OCI-LY7 (cell line): ENCODE results near the gene NBEAL2. TPM values are rescaled to one million over a fixed set of nuclear protein-coding genes. Genes with fewer than 3 reads are reported as not detected.

Experiments used
- BruUV-seq: library from RNA; stranded (reverse); fragments of 400-500 nt; replicated peaks from 2 replicates; lab custom pipeline; 2021; lab: Mats Ljungman, UMichigan
- CTCF ChIA-PET: fragments of 300-600 bp; sonication (Branson Sonifier 250); formaldehyde crosslinking; loops from one replicate; lab custom pipeline; 2022; ENCODE audit warnings: antibody characterized with exemption; ENCODE audit not compliant: unreplicated experiment; lab: Charles Lee
- POLR2A ChIA-PET: fragments of 300-600 bp; sonication (Branson Sonifier 250); formaldehyde crosslinking; loops from one replicate; lab custom pipeline; 2022; ENCODE audit warnings: antibody characterized with exemption; lab: Charles Lee
- DNase-seq: peaks from one replicate; pipeline ENCODE4 v3.0.0-alpha.2; 2015; ENCODE audit warnings: low spot score
- H2AFZ ChIP-seq: fragments of 200-600 bp; sonication (generic), shearing (Covaris generic); 2 replicates; pipeline ENCODE4 v1.6.1; 2014; ENCODE audit warnings: mild to moderate bottlenecking, antibody characterized with exemption, low read length, moderate library complexity
- H3K27ac ChIP-seq: fragments of 200-600 bp; sonication (generic); 2 replicates; pipeline ENCODE4 v1.5.1; 2014; ENCODE audit warnings: mixed run types, low read depth, mild to moderate bottlenecking, moderate library complexity, low read length, inconsistent platforms; ENCODE audit not compliant: poor library complexity, severe bottlenecking
- H3K36me3 ChIP-seq: fragments of 200-600 bp; sonication (generic); 2 replicates; pipeline ENCODE4 v1.6.1; 2014; ENCODE audit warnings: mild to moderate bottlenecking, antibody characterized with exemption, low read length, moderate library complexity, mixed read lengths; ENCODE audit not compliant: insufficient read depth
- H3K4me1 ChIP-seq: fragments of 200-600 bp; sonication (generic); 2 replicates; pipeline ENCODE4 v1.5.1; 2014; ENCODE audit warnings: mild to moderate bottlenecking, low read length; ENCODE audit not compliant: insufficient read depth, poor library complexity, severe bottlenecking
- H3K4me2 ChIP-seq: fragments of 200-600 bp; sonication (generic); 2 replicates; pipeline ENCODE4 v1.6.1; 2014; ENCODE audit warnings: mild to moderate bottlenecking, low read length
- H3K4me3 ChIP-seq: fragments of 200-600 bp; sonication (generic); 2 replicates; pipeline ENCODE4 v1.5.1; 2014; ENCODE audit warnings: mild to moderate bottlenecking, low read depth, low read length; ENCODE audit not compliant: poor library complexity, severe bottlenecking
- H3K79me2 ChIP-seq: fragments of 200-600 bp; sonication (generic); 2 replicates; pipeline ENCODE4 v1.6.1; 2016; ENCODE audit warnings: low read depth, mild to moderate bottlenecking, low read length, moderate library complexity, mixed read lengths; ENCODE audit not compliant: insufficient read depth
- H3K9me2 ChIP-seq: fragments of 200-600 bp; sonication (generic); 2 replicates; pipeline ENCODE4 v1.6.1; 2016; ENCODE audit warnings: mild to moderate bottlenecking, low read length, mixed read lengths; ENCODE audit not compliant: insufficient read depth
- H3K9me3 ChIP-seq: fragments of 200-600 bp; sonication (generic); 2 replicates; pipeline ENCODE4 v1.6.1; 2014; ENCODE audit warnings: mild to moderate bottlenecking, mixed run types, low read length, mixed read lengths
- H4K20me1 ChIP-seq: fragments of 200-600 bp; sonication (generic); 2 replicates; pipeline ENCODE4 v1.6.1; 2014; ENCODE audit warnings: mild to moderate bottlenecking, antibody characterized with exemption, low read length, moderate library complexity, mixed read lengths; ENCODE audit not compliant: insufficient read depth
- EZH2phosphoT487 ChIP-seq: fragments of 200-600 bp; sonication (generic); IDR thresholded peaks from 2 replicates; pipeline ENCODE4 v1.6.1; 2018; ENCODE audit warnings: low read depth, borderline replicate concordance, mild to moderate bottlenecking, mixed run types, antibody characterized with exemption, low read length, moderate library complexity, mixed read lengths
- intact Hi-C: fragments of 100-400 bp; cut with micrococcal nuclease; formaldehyde crosslinking; loops from one replicate; pipeline ENCODE4 v1.10.0; 2022; ENCODE audit not compliant: unreplicated experiment
- total RNA-seq, 2 experiments: library from RNA; depleted of rRNA in 1 of 2; stranded (reverse); fragments of >200 nt in 1 of 2; shearing (Covaris generic) in 1 of 2; gene quantifications; 2 replicates each; pipeline ENCODE4 v1.2.3, GENCODE V29; 2014 to 2022
- TF ChIP-seq, protein P1 (sequence below): fragments of 200-600 bp; sonication (generic); conservative IDR thresholded peaks from 2 replicates; pipeline ENCODE4 v1.5.1; 2014; ENCODE audit warnings: mild to moderate bottlenecking, antibody characterized with exemption, low read length, moderate library complexity, mixed read lengths

The NBEAL2 gene
- total RNA-seq, 2 experiments from 2014 or later, result 74.9 to 149 TPM

GRCh38 chr3:46950177-46950576 is 29.3 kb upstream of the NBEAL2 start:
- DNase-seq, result no peak
- no TSS peak for BruUV-seq
- no peak overlapping the region for H3K4me2 ChIP-seq
- peaks cover 76% of the 10 kb centered on the region for H3K36me3 ChIP-seq
- intact Hi-C loops, result no loop called here
- no peak overlapping the region for H3K27ac ChIP-seq
- no peaks in the 10 kb centered on the region for H3K9me2 ChIP-seq
- H2AFZ ChIP-seq, result no peak overlapping the region
- ChIA-PET CTCF (no interaction called here), POLR2A (interaction anchor here (2.6 kb wide), 1 partner anchor 15 kb away, joined by 6 read pairs; no protein-coding TSS in a partner anchor)
- H3K9me3 ChIP-seq, result no peaks in the 10 kb centered on the region
- H3K4me3 ChIP-seq, result no peak overlapping the region
- H3K4me1 ChIP-seq, result peaks cover 81% of the 10 kb centered on the region
- TF ChIP-seq, protein P1, sequence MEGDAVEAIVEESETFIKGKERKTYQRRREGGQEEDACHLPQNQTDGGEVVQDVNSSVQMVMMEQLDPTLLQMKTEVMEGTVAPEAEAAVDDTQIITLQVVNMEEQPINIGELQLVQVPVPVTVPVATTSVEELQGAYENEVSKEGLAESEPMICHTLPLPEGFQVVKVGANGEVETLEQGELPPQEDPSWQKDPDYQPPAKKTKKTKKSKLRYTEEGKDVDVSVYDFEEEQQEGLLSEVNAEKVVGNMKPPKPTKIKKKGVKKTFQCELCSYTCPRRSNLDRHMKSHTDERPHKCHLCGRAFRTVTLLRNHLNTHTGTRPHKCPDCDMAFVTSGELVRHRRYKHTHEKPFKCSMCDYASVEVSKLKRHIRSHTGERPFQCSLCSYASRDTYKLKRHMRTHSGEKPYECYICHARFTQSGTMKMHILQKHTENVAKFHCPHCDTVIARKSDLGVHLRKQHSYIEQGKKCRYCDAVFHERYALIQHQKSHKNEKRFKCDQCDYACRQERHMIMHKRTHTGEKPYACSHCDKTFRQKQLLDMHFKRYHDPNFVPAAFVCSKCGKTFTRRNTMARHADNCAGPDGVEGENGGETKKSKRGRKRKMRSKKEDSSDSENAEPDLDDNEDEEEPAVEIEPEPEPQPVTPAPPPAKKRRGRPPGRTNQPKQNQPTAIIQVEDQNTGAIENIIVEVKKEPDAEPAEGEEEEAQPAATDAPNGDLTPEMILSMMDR, result no peak
- no peak for TF ChIP-seq EZH2phosphoT487
- H4K20me1 ChIP-seq, result peaks cover 71% of the 10 kb centered on the region
- H3K79me2 ChIP-seq, result peaks cover 100% of the 10 kb centered on the region

- ChIA-PET POLR2A (interaction anchor here (0.6 to 2.6 kb wide), 4 partner anchors 15 to 424 kb away, joined by 3 to 14 read pairs (median 5); partner anchors contain the start of genes CCDC12 and NBEAL2), CTCF (no interaction called here)
- Histone ChIP-seq H3K9me2 (no peaks in the 10 kb centered on the region), H3K4me1 (peaks cover 87% of the 10 kb centered on the region), H2AFZ (no peak overlapping the region), H3K27ac (no peak overlapping the region), H3K4me2 (no peak overlapping the region), H4K20me1 (peaks cover 69% of the 10 kb centered on the region), H3K9me3 (no peaks in the 10 kb centered on the region), H3K79me2 (peaks cover 100% of the 10 kb centered on the region), H3K4me3 (no peak overlapping the region), H3K36me3 (peaks cover 76% of the 10 kb centered on the region)
- BruUV-seq, result no TSS peak
- intact Hi-C loops, result no loop called here
- DNase-seq, result no peak
- TF ChIP-seq, protein P1, result no peak
- no peak for TF ChIP-seq EZH2phosphoT487
These were observed 28.7 kb upstream of the NBEAL2 start for GRCh38 chr3:46950650-46951241.

GRCh38 chr3:46952813-46953212 is 26.7 kb upstream of the NBEAL2 start:
- Histone ChIP-seq H2AFZ (no peak overlapping the region), H4K20me1 (peaks cover 58% of the 10 kb centered on the region), H3K9me2 (no peaks in the 10 kb centered on the region), H3K4me3 (peak overlapping the region; percentile 49), H3K4me1 (peaks cover 98% of the 10 kb centered on the region), H3K27ac (peak overlapping the region; percentile 77), H3K9me3 (no peaks in the 10 kb centered on the region), H3K4me2 (peak overlapping the region; percentile 88), H3K79me2 (peaks cover 100% of the 10 kb centered on the region), H3K36me3 (peaks cover 69% of the 10 kb centered on the region)
- DNase-seq, result no peak
- CTCF ChIA-PET, result interaction anchor here (0.7 to 2.6 kb wide), 3 partner anchors 17 to 27 kb away, joined by 3 to 9 read pairs (median 6); partner anchors contain the start of gene NBEAL2
- POLR2A ChIA-PET, result interaction anchor here (0.6 to 2.5 kb wide), 8 partner anchors 12 to 346 kb away, joined by 3 to 8 read pairs (median 4); no protein-coding TSS in a partner anchor
- TF ChIP-seq, protein P1, result no peak
- TF ChIP-seq EZH2phosphoT487, result no peak
- no TSS peak for BruUV-seq
- intact Hi-C loops, result loop anchor here (1.0 to 2.0 kb wide), 3 partner anchors 18 to 26 kb away; no protein-coding TSS in a partner anchor
